Smooth muscle cell (in vitro differentiated cells): ENCODE measurements around the gene DOHH. TPM values are rescaled to one million over a fixed set of nuclear protein-coding genes. Genes with fewer than 3 reads are reported as not detected.

Experiments
- DNase-seq: peaks from one replicate; lab custom pipeline; 2025; ENCODE audit not compliant: unreplicated experiment; lab: John Stamatoyannopoulos, UW
- H2AFZ ChIP-seq: fragments of 200-600 bp; sonication (generic); 2 replicates; pipeline ENCODE4 v1.6.0; 2016; ENCODE audit warnings: antibody characterized with exemption, low read depth, mild to moderate bottlenecking
- H3F3A ChIP-seq: fragments of 200-600 bp; sonication (generic); 2 replicates; pipeline ENCODE4 v1.6.0; 2017; ENCODE audit warnings: antibody characterized with exemption, low read depth
- H3K27ac ChIP-seq: fragments of 200-600 bp; sonication (generic); 2 replicates; pipeline ENCODE4 v1.5.1; 2016; ENCODE audit warnings: low read depth, mild to moderate bottlenecking
- H3K27me3 ChIP-seq: fragments of 200-600 bp; sonication (generic); 2 replicates; pipeline ENCODE4 v1.6.1; 2016; ENCODE audit warnings: low read depth, mild to moderate bottlenecking
- H3K36me3 ChIP-seq: fragments of 200-600 bp; sonication (generic); 2 replicates; pipeline ENCODE4 v1.5.1; 2016; ENCODE audit warnings: low read depth
- H3K4me1 ChIP-seq: fragments of 200-600 bp; sonication (generic); 2 replicates; pipeline ENCODE4 v1.5.1; 2016; ENCODE audit warnings: low read depth
- H3K4me2 ChIP-seq: fragments of 200-600 bp; sonication (generic); 2 replicates; pipeline ENCODE4 v1.6.0; 2016; ENCODE audit warnings: mild to moderate bottlenecking
- H3K4me3 ChIP-seq: fragments of 200-600 bp; sonication (generic); 2 replicates; pipeline ENCODE4 v1.5.1; 2016; ENCODE audit warnings: mild to moderate bottlenecking
- H3K79me2 ChIP-seq: fragments of 200-600 bp; sonication (generic); 2 replicates; pipeline ENCODE4 v1.6.0; 2016; ENCODE audit warnings: low read depth, mild to moderate bottlenecking
- H3K9ac ChIP-seq: fragments of 200-600 bp; sonication (generic); 2 replicates; pipeline ENCODE4 v1.6.0; 2016; ENCODE audit warnings: low read depth
- H3K9me3 ChIP-seq: fragments of 200-600 bp; sonication (generic); replicated peaks from 2 replicates; pipeline ENCODE4 v1.5.1; 2016; ENCODE audit warnings: low read depth
- H4K20me1 ChIP-seq: fragments of 200-600 bp; sonication (generic); 2 replicates; pipeline ENCODE4 v1.6.0; 2016; ENCODE audit warnings: low read depth
- WGBS: methylation state at CpG from one replicate; pipeline ENCODE4 v1.1.7; 2016; ENCODE audit warnings: low lambda C conversion rate; 5-methylcytosine and 5-hydroxymethylcytosine counted together
- polyA plus RNA-seq: library from polyadenylated mRNA; unstranded; fragments of >200 nt; fragmentation: Nextera tagmentation; extraction: Ambion mirVana; gene quantifications from 2 replicates; pipeline ENCODE4 v1.2.1, GENCODE V29; 2016
- total RNA-seq: library from RNA; depleted of rRNA; stranded (reverse); fragments of >200 nt; gene quantifications from 2 replicates; pipeline ENCODE4 v1.2.3, GENCODE V29; 2014
- TF ChIP-seq, protein P1 (sequence below): fragments of 200-600 bp; sonication (generic); IDR thresholded peaks from 2 replicates; pipeline ENCODE4 v1.5.1; 2017; ENCODE audit warnings: borderline replicate concordance, mild to moderate bottlenecking, antibody characterized with exemption; ENCODE audit not compliant: insufficient read depth, poor library complexity, severe bottlenecking

Gene DOHH
- total and polyA plus RNA-seq, 2 experiments from 2014 or later: 8.7 to 27.2 TPM

DNA sequence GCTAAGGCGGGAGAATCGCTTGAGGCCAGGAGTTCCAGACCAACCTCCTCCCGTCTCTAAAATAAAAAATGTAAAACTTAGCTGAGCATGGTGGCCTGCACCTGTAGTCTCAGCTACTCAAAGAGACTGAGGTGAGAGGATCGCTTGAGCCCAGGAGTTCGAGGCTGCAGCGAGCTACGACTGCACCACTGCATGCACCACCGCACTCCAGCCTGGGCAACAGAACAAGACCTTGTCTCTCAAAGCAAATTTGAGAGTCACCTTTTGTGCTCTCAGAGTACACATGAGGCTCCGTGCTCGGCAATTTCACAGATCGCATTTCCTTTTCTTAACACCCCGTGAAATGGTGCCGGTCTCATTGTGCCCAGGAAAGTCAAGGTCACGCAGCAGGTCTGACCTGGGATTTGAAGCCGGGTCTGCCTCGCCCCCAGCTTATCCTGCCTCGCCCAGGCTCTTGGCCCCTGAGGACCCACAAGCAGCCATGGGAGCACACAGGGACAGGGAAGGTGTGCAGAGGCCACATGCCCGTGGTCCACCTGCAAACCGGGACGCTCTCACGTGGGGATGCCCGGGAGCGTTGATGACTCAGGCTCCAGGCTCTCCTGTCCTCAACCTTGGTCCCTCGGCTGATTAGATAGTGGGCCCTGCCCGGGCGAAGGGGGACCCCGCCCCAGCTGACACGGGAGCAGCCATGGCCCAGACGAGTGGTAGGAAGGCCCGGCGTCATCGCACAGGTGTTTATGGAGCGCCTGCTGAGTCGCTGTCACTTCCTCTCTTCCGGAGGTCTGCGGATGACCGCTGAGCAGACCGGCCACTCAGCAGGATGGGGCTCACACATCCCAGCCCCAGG, 19.0 kb downstream of the DOHH start:
- H2AFZ ChIP-seq: no peak overlapping the region
- H3F3A ChIP-seq: no peaks in the 10 kb centered on the region
- no peaks in the 10 kb centered on the region for H3K9me3 ChIP-seq
- DNase-seq: no peak
- H3K36me3 ChIP-seq: no peaks in the 10 kb centered on the region
- no peak overlapping the region for H3K9ac ChIP-seq
- no peaks in the 10 kb centered on the region for H3K4me1 ChIP-seq
- no peaks in the 10 kb centered on the region for H4K20me1 ChIP-seq
- no peaks in the 10 kb centered on the region for H3K79me2 ChIP-seq
- TF ChIP-seq, protein P1, sequence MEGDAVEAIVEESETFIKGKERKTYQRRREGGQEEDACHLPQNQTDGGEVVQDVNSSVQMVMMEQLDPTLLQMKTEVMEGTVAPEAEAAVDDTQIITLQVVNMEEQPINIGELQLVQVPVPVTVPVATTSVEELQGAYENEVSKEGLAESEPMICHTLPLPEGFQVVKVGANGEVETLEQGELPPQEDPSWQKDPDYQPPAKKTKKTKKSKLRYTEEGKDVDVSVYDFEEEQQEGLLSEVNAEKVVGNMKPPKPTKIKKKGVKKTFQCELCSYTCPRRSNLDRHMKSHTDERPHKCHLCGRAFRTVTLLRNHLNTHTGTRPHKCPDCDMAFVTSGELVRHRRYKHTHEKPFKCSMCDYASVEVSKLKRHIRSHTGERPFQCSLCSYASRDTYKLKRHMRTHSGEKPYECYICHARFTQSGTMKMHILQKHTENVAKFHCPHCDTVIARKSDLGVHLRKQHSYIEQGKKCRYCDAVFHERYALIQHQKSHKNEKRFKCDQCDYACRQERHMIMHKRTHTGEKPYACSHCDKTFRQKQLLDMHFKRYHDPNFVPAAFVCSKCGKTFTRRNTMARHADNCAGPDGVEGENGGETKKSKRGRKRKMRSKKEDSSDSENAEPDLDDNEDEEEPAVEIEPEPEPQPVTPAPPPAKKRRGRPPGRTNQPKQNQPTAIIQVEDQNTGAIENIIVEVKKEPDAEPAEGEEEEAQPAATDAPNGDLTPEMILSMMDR: no peak
- no peak overlapping the region for H3K4me3 ChIP-seq
- H3K27me3 ChIP-seq: no peaks in the 10 kb centered on the region
- H3K27ac ChIP-seq: no peak overlapping the region
- H3K4me2 ChIP-seq: no peak overlapping the region
- WGBS: 79% methylated on average over 38 of the region's 38 CpGs

DNA sequence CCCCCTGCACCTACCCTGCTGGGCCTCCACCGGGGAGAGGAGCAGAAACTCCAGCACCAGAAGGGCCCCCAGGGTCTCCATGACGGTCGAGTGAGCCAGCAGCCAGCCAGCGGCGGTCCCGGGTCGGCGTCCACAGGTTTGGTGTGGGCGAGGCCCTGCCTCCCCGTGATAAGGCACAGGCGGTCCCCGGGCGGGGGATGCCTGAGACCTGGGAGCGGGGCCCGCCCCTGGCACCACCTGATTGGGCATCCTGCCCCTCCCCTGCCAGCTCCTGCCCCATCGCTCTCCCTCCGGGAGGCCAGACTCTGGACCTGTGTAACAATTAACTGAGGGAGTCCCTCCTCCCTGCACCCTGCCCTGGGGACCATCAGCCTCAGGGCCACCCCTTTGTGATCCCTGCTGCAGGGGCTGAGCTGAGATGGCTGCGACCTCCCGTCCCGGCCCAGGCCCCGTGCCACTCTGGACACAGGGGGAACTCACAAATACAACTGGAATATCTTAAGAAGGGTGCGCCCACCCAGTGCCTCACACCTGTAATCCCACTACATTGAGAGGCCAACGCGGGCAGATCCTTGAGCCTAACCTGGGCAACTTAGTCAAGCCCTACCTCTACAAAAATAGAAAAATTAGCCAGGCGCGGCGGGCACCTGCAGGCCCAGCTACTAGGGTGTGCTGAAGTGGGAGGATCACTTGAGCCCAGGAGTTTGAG, 19.9 kb downstream of the DOHH start, which contains the start of gene SMIM24:
SMIM24 (minus strand) TSS at position 143 of the 709 bp plus-strand sequence; CDS start at position 81, 62 bp downstream.
- Histone ChIP-seq H3K79me2 (no peaks in the 10 kb centered on the region), H3K4me1 (no peaks in the 10 kb centered on the region), H2AFZ (no peak within 1 kb of the TSS), H3K9ac (no peak within 1 kb of the TSS), H3K27me3 (no peaks in the 10 kb centered on the region), H3K36me3 (no peaks in the 10 kb centered on the region), H3K9me3 (no peaks in the 10 kb centered on the region), H3K4me2 (no peak within 1 kb of the TSS), H4K20me1 (no peaks in the 10 kb centered on the region), H3K27ac (no peak within 1 kb of the TSS), H3F3A (no peaks in the 10 kb centered on the region), H3K4me3 (no peak within 1 kb of the TSS)
- TF ChIP-seq, protein P1: no peak
- WGBS: 86% methylated on average over 19 of the region's 27 CpGs
- DNase-seq: no peak

DNA sequence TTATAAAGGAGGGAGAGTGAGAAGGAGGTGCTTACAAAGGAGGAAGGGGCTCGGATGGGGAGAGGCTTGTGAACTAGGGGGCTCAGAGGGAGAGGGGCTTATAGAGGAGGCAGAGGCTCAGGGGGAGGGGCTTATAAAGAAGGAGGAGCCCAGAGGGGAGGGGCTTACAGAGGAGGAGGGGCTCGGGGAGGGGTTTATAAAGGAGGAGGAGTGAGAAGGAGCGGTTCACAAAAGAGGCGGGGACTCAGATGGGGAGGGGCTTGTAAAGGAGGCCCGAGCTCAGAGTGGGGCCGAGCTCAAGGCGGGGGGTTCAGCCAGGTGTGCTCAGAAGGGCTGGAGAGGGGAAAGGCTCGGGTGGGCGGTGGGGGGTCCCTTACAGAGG, 20.6 kb downstream of the DOHH start:
- Histone ChIP-seq H3K27ac (no peak overlapping the region), H3K79me2 (no peaks in the 10 kb centered on the region)

More for the DNA sequence above, 20.6 kb downstream of the DOHH start:
- TF ChIP-seq, protein P1: no peak
- no CpG with 5 or more reads among the region's 9 CpGs for WGBS
- no peaks in the 10 kb centered on the region for H4K20me1 ChIP-seq
- H2AFZ ChIP-seq: no peak overlapping the region
- no peak for DNase-seq
- no peaks in the 10 kb centered on the region for H3F3A ChIP-seq
- H3K9me3 ChIP-seq: no peaks in the 10 kb centered on the region
- H3K4me2 ChIP-seq: no peak overlapping the region
- H3K36me3 ChIP-seq: no peaks in the 10 kb centered on the region
- no peaks in the 10 kb centered on the region for H3K27me3 ChIP-seq
- no peak overlapping the region for H3K9ac ChIP-seq
- no peak overlapping the region for H3K4me3 ChIP-seq
- H3K4me1 ChIP-seq: no peaks in the 10 kb centered on the region
